Measurements from ENCODE around the gene LRP1. TPM values are rescaled to one million over a fixed set of nuclear protein-coding genes. Genes with fewer than 3 reads are reported as not detected.

LRP1 gene
- total and polyA plus RNA-seq, 2 of the 4 experiments (the other 2 are of a cell fraction), result 73.1 to 142 TPM

- 1% methylated on average over 17 of the region's 91 CpGs; no CpG with 5 or more reads in 1 of the 2 experiments for WGBS, 2 experiments (ENCODE audit: extremely low coverage in 2 of 2, insufficient read length in 1 of 2)
- peak within 1 kb of the TSS; percentile 100 for H3K14ac ChIP-seq (replicated peaks; ENCODE audit: low read depth, low read length)
- H3K9me3 ChIP-seq (ENCODE audit: control insufficient read depth, insufficient read depth, low read length), result no peaks in the 10 kb centered on the region
- H2AK5ac ChIP-seq (ENCODE audit: low read depth, low read length), result peak within 1 kb of the TSS; percentile 100
- peak within 1 kb of the TSS; percentile 100 for H2AK9ac ChIP-seq (replicated peaks; ENCODE audit: low read depth, low read length, poor library complexity)
- H3K79me1 ChIP-seq (ENCODE audit: low read depth in 1 of 2, low read length in 2 of 2), result peaks cover 5 to 52% of the 10 kb centered on the region in 2 experiments; a peak in 3 of 4 replicates
- dilution Hi-C loops (cut with HindIII; ENCODE audit: low sequenced_read_pairs, unreplicated experiment), result no loop called here
- H3K23ac ChIP-seq (ENCODE audit: low read depth, low read length), result peak within 1 kb of the TSS; percentile 100
- POLR2A ChIA-PET (ENCODE audit: unreplicated experiment), result interaction anchor here (0.5 to 1.6 kb wide), 7 partner anchors 9 to 101 kb away, joined by 3 to 9 read pairs (median 3); partner anchors contain the start of genes NEMP1 and STAT6
- peak within 1 kb of the TSS; percentile 99 for H2BK5ac ChIP-seq (ENCODE audit: low read depth, low read length, poor library complexity, severe bottlenecking)
- no peaks in the 10 kb centered on the region for H3K27me3 ChIP-seq (ENCODE audit: control insufficient read depth, insufficient read depth, low read length)
- peak; percentile 97 for DNase-seq
- peak within 1 kb of the TSS; percentile 98 for H3K4me3 ChIP-seq (ENCODE audit: insufficient read depth, low read depth, low read length)
- peak within 1 kb of the TSS; percentile 99 for H3K56ac ChIP-seq (ENCODE audit: extremely low read depth, insufficient read depth, low read length)
- peak within 1 kb of the TSS; percentile 92 for H3K4me2 ChIP-seq (ENCODE audit: low read depth, low read length)
- BruUV-seq (replicated peaks), result no TSS peak
- H2BK15ac ChIP-seq (ENCODE audit: low read depth, low read length), result peak within 1 kb of the TSS; percentile 86; the same call in 2 of the 3 replicates
- H3K18ac ChIP-seq (ENCODE audit: low read depth, low read length), result peak within 1 kb of the TSS; percentile 96
- peak within 1 kb of the TSS; percentile 86 for H2AFZ ChIP-seq (replicated peaks; ENCODE audit: low read length, poor library complexity)
- ATAC-seq (ENCODE audit: low read depth), result peak; percentile 50
- peak within 1 kb of the TSS; percentile 96 to 99 for H4K8ac ChIP-seq (ENCODE audit: low read depth in 2 of 2, low read length in 2 of 2)
- peaks cover 44% of the 10 kb centered on the region for H4K20me1 ChIP-seq (ENCODE audit: insufficient read depth, low read length)
- peak; percentile 93; the same call in 1 of the 2 replicates for TF ChIP-seq CHD1 (IDR thresholded peaks at IDR 0.05; ENCODE audit: low read depth, low read length)
- no peak for TF ChIP-seq ELK1 (IDR thresholded peaks at IDR 0.05; ENCODE audit: borderline replicate concordance, low read depth, low read length)
- TF ChIP-seq USF2 (IDR thresholded peaks at IDR 0.05; ENCODE audit: low read depth, low read length), result peak; percentile 93
- TF ChIP-seq BHLHE40 (IDR thresholded peaks at IDR 0.05; ENCODE audit: low read depth, low read length), result peak; percentile 94
- peak; percentile 86 for TF ChIP-seq POLR2A (IDR thresholded peaks at IDR 0.05; ENCODE audit: low read depth, low read length)
- peak; percentile 92 for TF ChIP-seq MAZ (IDR thresholded peaks at IDR 0.05; ENCODE audit: borderline replicate concordance, low read depth, low read length)
- TF ChIP-seq MXI1 (IDR thresholded peaks at IDR 0.05; ENCODE audit: borderline replicate concordance, low read depth, low read length), result peak; percentile 87
- no peak for TF ChIP-seq RFX5 (IDR thresholded peaks at IDR 0.05; ENCODE audit: low read depth, low read length)
- peak; percentile 98 for TF ChIP-seq CEBPB (IDR thresholded peaks at IDR 0.05; ENCODE audit: low read depth, low read length)
- H3K9me1 ChIP-seq (ENCODE audit: insufficient read depth, low read length), result peaks cover 6% of the 10 kb centered on the region
- peak within 1 kb of the TSS; percentile 93 for H2BK120ac ChIP-seq (ENCODE audit: low read depth, low read length)
- H3K4me1 ChIP-seq (ENCODE audit: control insufficient read depth, insufficient read depth, low read length), result peaks cover 32% of the 10 kb centered on the region
- CTCF ChIA-PET, result no interaction called here
- intact Hi-C loops (cut with micrococcal nuclease), result loop anchor here (1.0 to 2.0 kb wide), 2 partner anchors 16 to 23 kb away; partner anchors contain the start of gene STAT6
- peak within 1 kb of the TSS; percentile 96 for H4K5ac ChIP-seq (ENCODE audit: low read depth, low read length)
- H3K36me3 ChIP-seq (ENCODE audit: control insufficient read depth, insufficient read depth, low read length), result peaks cover 32% of the 10 kb centered on the region
- peak within 1 kb of the TSS; percentile 99 for H3K27ac ChIP-seq (ENCODE audit: insufficient read depth, low read length)
- peak within 1 kb of the TSS; percentile 100 for H3K4ac ChIP-seq (ENCODE audit: low read depth, low read length)
- in situ Hi-C loops (cut with MboI; ENCODE audit: low sequenced_read_pairs), result no loop called here
- H4K91ac ChIP-seq (ENCODE audit: insufficient read depth, low read depth, low read length), result peak within 1 kb of the TSS; percentile 98
- H2BK20ac ChIP-seq (ENCODE audit: low read depth, low read length), result peak within 1 kb of the TSS; percentile 64; the same call in 1 of the 2 replicates
- peak within 1 kb of the TSS; percentile 100 for H3K9ac ChIP-seq (ENCODE audit: low read depth, low read length)
Observed at GRCh38 chr12:57088354-57089270, 39.7 kb upstream of the LRP1 start, which contains the start of gene NAB2. NAB2 (plus strand) TSS chr12:57089114; CDS start chr12:57089272, 158 bp downstream.

All from IMR-90 (cell line).